HepG2 (cell line): Measurements from ENCODE around the gene C14orf119. TPM values are rescaled to one million over a fixed set of nuclear protein-coding genes. Genes with fewer than 3 reads are reported as not detected.

Experiments
- ATAC-seq: fragments of 200-7000 bp; cut with Tn5 transposase; 3 replicates; pipeline ENCODE4 v1.9.1; 2020; ENCODE audit warnings: mild to moderate bottlenecking, moderate library complexity
- BruUV-seq: library from RNA; stranded (reverse); fragments of 400-500 nt; replicated peaks from 2 replicates; lab custom pipeline; 2021; lab: Mats Ljungman, UMichigan
- CTCF ChIA-PET: fragments of 300-600 bp; formaldehyde crosslinking; extraction: SDS; loops from one replicate; lab custom pipeline; 2021; ENCODE audit warnings: low total read pairs, inconsistent platforms, low intra/inter-chr PET ratio; lab: Yijun Ruan, JAX
- POLR2A ChIA-PET: fragments of 350-600 bp; sonication (Branson Sonifier 250); formaldehyde crosslinking; loops from one replicate; lab custom pipeline; 2020; ENCODE audit warnings: antibody characterized with exemption, inconsistent platforms; lab: Yijun Ruan, JAX
- DNase-seq: peaks from one replicate; pipeline ENCODE4 v3.0.0-alpha.2; 2015; ENCODE audit warnings: low spot score
- FAIRE-seq: peaks from 3 replicates; lab custom pipeline; 2011; peaks lifted over from hg19 to GRCh38; lab: Jason Lieb, UNC
- H2AFZ ChIP-seq: one replicate; pipeline ENCODE4 v1.6.1; 2011; ENCODE audit warnings: low read length, inconsistent platforms
- H3K27ac ChIP-seq: fragments of 300-600 bp; 3 replicates; pipeline ENCODE4 v1.8.0; 2011; ENCODE audit warnings: mixed run types, mild to moderate bottlenecking, mixed read lengths, low read length, inconsistent platforms; ENCODE audit not compliant: insufficient read depth; ENCODE audit errors: extremely low read length
- H3K27me3 ChIP-seq, 2 experiments: fragments of 200-600 bp in 1 of 2; 2 replicates in 1 of 2; 3 replicates in 1 of 2; pipeline versions ENCODE4 v1.6.0 to v1.8.0; 2011; ENCODE audit warnings: low read length in 2 of 2, mild to moderate bottlenecking in 2 of 2, moderate library complexity in 2 of 2, inconsistent platforms in 1 of 2; ENCODE audit not compliant: insufficient read depth in 2 of 2, control insufficient read depth in 1 of 2
- H3K36me3 ChIP-seq, 2 experiments: fragments of 200-600 bp in 1 of 2; replicated peaks in 1 of 2; 2 replicates in 1 of 2; 3 replicates in 1 of 2; pipeline versions ENCODE4 v1.5.1 to v1.8.0; 2011; ENCODE audit warnings: low read length in 2 of 2, inconsistent platforms in 1 of 2; ENCODE audit not compliant: insufficient read depth in 2 of 2, control insufficient read depth in 1 of 2
- H3K4me1 ChIP-seq: 2 replicates; pipeline ENCODE4 v1.5.1; 2012; ENCODE audit warnings: low read length, inconsistent platforms; ENCODE audit not compliant: insufficient read depth
- H3K4me2 ChIP-seq: 2 replicates; pipeline ENCODE4 v1.6.0; 2011; ENCODE audit warnings: low read depth, low read length, inconsistent platforms
- H3K4me3 ChIP-seq, 3 experiments: fragments of 200-600 bp in 1 of 3; sonication (generic), shearing (Covaris generic) in 1 of 3; replicated peaks in 1 of 3; 2 replicates each; pipeline ENCODE4 v1.5.1; 2011 to 2016; ENCODE audit warnings: low read length in 3 of 3, inconsistent platforms in 2 of 3, low read depth in 2 of 3, mild to moderate bottlenecking in 2 of 3, control low read depth in 1 of 3, mixed read lengths in 1 of 3; ENCODE audit not compliant: insufficient read depth in 1 of 3
- H3K79me2 ChIP-seq: one replicate; pipeline ENCODE4 v1.6.1; 2011; ENCODE audit warnings: low read length, inconsistent platforms; ENCODE audit not compliant: insufficient read depth
- H3K9ac ChIP-seq: 2 replicates; pipeline ENCODE4 v1.6.0; 2011; ENCODE audit warnings: mild to moderate bottlenecking, low read depth, low read length, inconsistent platforms; ENCODE audit not compliant: insufficient read depth
- H3K9me3 ChIP-seq: 2 replicates; pipeline ENCODE4 v1.5.1; 2012; ENCODE audit warnings: mild to moderate bottlenecking, low read length
- H4K20me1 ChIP-seq: 2 replicates; pipeline ENCODE4 v1.6.0; 2011; ENCODE audit warnings: inconsistent platforms, mild to moderate bottlenecking, low read length, moderate library complexity; ENCODE audit not compliant: insufficient read depth
- HNRNPLL ChIP-seq: fragments of 200-400 bp; formaldehyde crosslinking; IDR thresholded peaks from 2 replicates; pipeline ENCODE4 v1.6.1; 2017; ENCODE audit warnings: mild to moderate bottlenecking, low read depth, low read length; ENCODE audit not compliant: poor library complexity, severe bottlenecking
- IRF1 ChIP-seq: sonication (generic); formaldehyde crosslinking; IDR thresholded peaks from 2 replicates; pipeline ENCODE4 v1.4.0; 2020; ENCODE audit warnings: low read depth, mild to moderate bottlenecking, missing genetic modification reagents
- NFYB ChIP-seq: sonication (generic); formaldehyde crosslinking; IDR thresholded peaks from 2 replicates; pipeline ENCODE4 v1.4.0; 2020; ENCODE audit warnings: missing genetic modification reagents
- NR2F2 ChIP-seq: IDR thresholded peaks from 2 replicates; pipeline ENCODE4 v1.6.1; 2012; ENCODE audit warnings: low read depth, inconsistent platforms, borderline replicate concordance
- TFDP1 ChIP-seq: IDR thresholded peaks from 2 replicates; pipeline ENCODE4 v1.6.1; 2016; ENCODE audit warnings: missing compliant biosample characterization, missing genetic modification reagents, borderline replicate concordance
- THAP7 ChIP-seq: sonication (generic); formaldehyde crosslinking; IDR thresholded peaks from 2 replicates; pipeline ENCODE4 v1.8.1; 2023; ENCODE audit warnings: mild to moderate bottlenecking, missing genetic modification reagents
- ZBTB10 ChIP-seq: sonication (generic); formaldehyde crosslinking; IDR thresholded peaks from 2 replicates; pipeline ENCODE4 v1.4.0; 2020; ENCODE audit warnings: missing genetic modification reagents, borderline replicate concordance
- ZBTB38 ChIP-seq: sonication (generic); formaldehyde crosslinking; IDR thresholded peaks from 2 replicates; pipeline ENCODE4 v1.5.1; 2020; ENCODE audit warnings: mild to moderate bottlenecking, missing genetic modification reagents
- ZBTB44 ChIP-seq: sonication (generic); formaldehyde crosslinking; IDR thresholded peaks from 2 replicates; pipeline ENCODE4 v1.4.0; 2020; ENCODE audit warnings: missing genetic modification reagents
- ZNF703 ChIP-seq: sonication (generic); formaldehyde crosslinking; IDR thresholded peaks from 2 replicates; pipeline ENCODE4 v1.5.1; 2020; ENCODE audit warnings: missing genetic modification reagents, mild to moderate bottlenecking, moderate library complexity, borderline replicate concordance
- ZNF792 ChIP-seq: IDR thresholded peaks from 2 replicates; pipeline ENCODE4 v1.6.1; 2016
- WGBS: methylation state at CpG from one replicate; pipeline ENCODE4 v1.1.6; 2017; ENCODE audit warnings: low lambda C conversion rate; 5-methylcytosine and 5-hydroxymethylcytosine counted together
- in situ Hi-C: cut with HindIII; loops from 2 replicates; pipeline ENCODE4 v1.10.0; 2017; ENCODE audit warnings: low pct_unique_long_range_greater_than_20kb; ENCODE audit not compliant: extremely low pct_ligation_motif_present
- intact Hi-C: fragments of 100-400 bp; cut with micrococcal nuclease; formaldehyde crosslinking; loops from one replicate; pipeline ENCODE4 v1.10.0; 2022; ENCODE audit not compliant: unreplicated experiment
- polyA plus RNA-seq, 8 experiments: library from polyadenylated mRNA; depleted of rRNA in 3 of 8; stranded (reverse) in 7 of 8; unstranded in 1 of 8; fragments of >200 nt; fragmentation: Illumina TruSeq in 4 of 8; extraction: Trizol in 4 of 8; gene quantifications; 2 replicates each; pipeline versions ENCODE4 v1.2.1 to v1.2.3, GENCODE V29; 2011 to 2016; ENCODE audit warnings: low read depth in 4 of 8, missing spikeins in 1 of 8, mixed read lengths in 1 of 8; ENCODE audit not compliant: insufficient read depth in 1 of 8
- total RNA-seq, 5 experiments: library from RNA; depleted of rRNA; stranded (reverse); fragments of >200 nt; fragmentation: Illumina TruSeq; extraction: Trizol; gene quantifications; 2 replicates each; pipeline ENCODE4 v1.2.3, GENCODE V29; 2016; ENCODE audit warnings: low read depth in 1 of 5

Gene C14orf119
- total and polyA plus RNA-seq, 2 of the 13 experiments (the other 11 are each of a cell fraction or from before 2014, with no cell fraction given), result 117 to 206 TPM

- Histone ChIP-seq H4K20me1 (no peaks in the 10 kb centered on the region), H3K4me3 (no peak overlapping the region), H3K9me3 (no peaks in the 10 kb centered on the region), H3K27ac (no peak overlapping the region), H3K4me2 (no peak overlapping the region), H3K4me1 (peaks cover 40% of the 10 kb centered on the region)
- intact Hi-C loops, result no loop called here
- CTCF ChIA-PET, result no interaction called here
- 43% methylated on average over 4 of the region's 4 CpGs for WGBS
- in situ Hi-C loops, result no loop called here
- no peak for ATAC-seq
- TF ChIP-seq TFDP1 (CRISPR knock-in tag), result no peak
- TF ChIP-seq ZBTB44, result no peak
- 0 out of 2 replicates have a peak, but pooled peaks have one; percentile 5 for TF ChIP-seq THAP7 (CRISPR knock-in tag)
- no peak for TF ChIP-seq HNRNPLL
- no peak for TF ChIP-seq ZNF703 (CRISPR knock-in tag)
- TF ChIP-seq ZBTB38 (CRISPR knock-in tag), result no peak
- 0 out of 2 replicates have a peak, but pooled peaks have one; percentile 14 for TF ChIP-seq NFYB (CRISPR knock-in tag)
- TF ChIP-seq NR2F2, result no peak
- TF ChIP-seq IRF1 (CRISPR knock-in tag), result no peak
- TF ChIP-seq ZNF792 (CRISPR knock-in tag), result no peak
- no peak for TF ChIP-seq ZBTB10 (CRISPR knock-in tag)
- TF ChIP-seq, all 625 proteins: peak for 2
- H3K27me3 ChIP-seq, result peaks cover 8 to 45% of the 10 kb centered on the region in 2 experiments
- no peak overlapping the region for H2AFZ ChIP-seq
- H3K36me3 ChIP-seq, result peaks cover under 1 to 8% of the 10 kb centered on the region in 2 experiments; a peak in 4 of 5 replicates
- no TSS peak for BruUV-seq
- DNase-seq (no peak), FAIRE-seq (no peak)
- POLR2A ChIA-PET, result interaction anchor here (1.4 to 4.5 kb wide), 2 partner anchors 9 to 122 kb away, joined by 3 to 52 read pairs; partner anchors contain the start of genes ACIN1 and C14orf119
- no peak overlapping the region for H3K9ac ChIP-seq
- no peaks in the 10 kb centered on the region for H3K79me2 ChIP-seq
These were observed 8.3 kb downstream of the C14orf119 start for GRCh38 chr14:23103581-23103980.
